ENCODE measurements around the gene VTI1A. TPM values are rescaled to one million over a fixed set of nuclear protein-coding genes. Genes with fewer than 3 reads are reported as not detected.

VTI1A gene
- total and polyA plus RNA-seq, 2 of the 13 experiments (the other 11 are each of a cell fraction or from before 2014, with no cell fraction given), result 11.7 to 32.7 TPM

- TF ChIP-seq ZNF7 (CRISPR knock-in tag; IDR thresholded peaks at IDR 0.05) (peak; percentile 64; the same call in 1 of the 2 replicates), TAF15 (IDR thresholded peaks at IDR 0.05; ENCODE audit: low read depth, low read length, poor library complexity, severe bottlenecking) (no peak), KDM1A (CRISPR knock-in tag; IDR thresholded peaks at IDR 0.05) (0 out of 2 replicates have a peak, but pooled peaks have one; percentile 21), HES4 (CRISPR knock-in tag; IDR thresholded peaks at IDR 0.05; ENCODE audit: borderline replicate concordance) (no peak), ZNF672 (CRISPR knock-in tag; IDR thresholded peaks at IDR 0.05) (no peak), IKZF5 (CRISPR knock-in tag; IDR thresholded peaks at IDR 0.05) (peak; percentile 65; the same call in 1 of the 2 replicates), PLRG1 (conservative IDR thresholded peaks at IDR 0.05) (no peak), SNAI1 (CRISPR knock-in tag; IDR thresholded peaks at IDR 0.05; ENCODE audit: borderline replicate concordance) (no peak), NFYB (CRISPR knock-in tag; IDR thresholded peaks at IDR 0.05) (no peak), KLF15 (CRISPR knock-in tag; IDR thresholded peaks at IDR 0.05; ENCODE audit: borderline replicate concordance) (no peak), BHLHE40 (IDR thresholded peaks at IDR 0.05; ENCODE audit: low read length) (no peak), RFX5 (IDR thresholded peaks at IDR 0.05; ENCODE audit: low read depth, low read length) (no peak), GATA4 (IDR thresholded peaks at IDR 0.05; ENCODE audit: borderline replicate concordance, low read depth) (peak; percentile 95; the same call in 1 of the 2 replicates), RBFOX2 (IDR thresholded peaks at IDR 0.05; ENCODE audit: low read depth, low read length) (no peak), SUZ12 (IDR thresholded peaks at IDR 0.05; ENCODE audit: low read depth, low read length) (no peak), FOXP4 (CRISPR knock-in tag; IDR thresholded peaks at IDR 0.05) (peak; percentile 89), ZIK1 (CRISPR knock-in tag; IDR thresholded peaks at IDR 0.05; ENCODE audit: borderline replicate concordance, low read depth) (no peak), HOXA7 (CRISPR knock-in tag; IDR thresholded peaks at IDR 0.05) (no peak), PRMT3 (CRISPR knock-in tag; IDR thresholded peaks at IDR 0.05; ENCODE audit: borderline replicate concordance, low read depth) (no peak), GATAD2A (CRISPR knock-in tag; IDR thresholded peaks at IDR 0.05) (peak; percentile 95), KLF12 (CRISPR knock-in tag; IDR thresholded peaks at IDR 0.05; ENCODE audit: borderline replicate concordance) (no peak), ZNF550 (CRISPR knock-in tag; IDR thresholded peaks at IDR 0.05; ENCODE audit: borderline replicate concordance) (no peak), ZNF788 (CRISPR knock-in tag; IDR thresholded peaks at IDR 0.05; ENCODE audit: borderline replicate concordance) (no peak; the same call in 1 of the 2 replicates), ZNF160 (CRISPR knock-in tag; IDR thresholded peaks at IDR 0.05) (no peak), ZNF784 (CRISPR knock-in tag; IDR thresholded peaks at IDR 0.05; ENCODE audit: borderline replicate concordance) (0 out of 2 replicates have a peak, but pooled peaks have one; percentile 44), TFAP4 (IDR thresholded peaks at IDR 0.05; ENCODE audit: borderline replicate concordance, low read depth) (peak; percentile 51; the same call in 1 of the 2 replicates), THAP11 (CRISPR knock-in tag; IDR thresholded peaks at IDR 0.05) (peak; percentile 56), NR3C1 (CRISPR knock-in tag; IDR thresholded peaks at IDR 0.05) (no peak), ZNF543 (CRISPR knock-in tag; IDR thresholded peaks at IDR 0.05) (no peak)
Observed at GRCh38 chr10:112678581-112678980, 231.6 kb downstream of the VTI1A start (continued).

Data from HepG2 (cell line).